Trophoblast cell (in vitro differentiated cells and primary cell): ENCODE measurements around the gene FUT3.

Experiments used
- DNase-seq, 2 donors: peaks; one replicate each; pipeline ENCODE4 v3.0.0-alpha.2; 2016
- H2AFZ ChIP-seq: 2 replicates; pipeline ENCODE4 v1.6.1; 2013; ENCODE audit warnings: low read length, moderate library complexity, mild to moderate bottlenecking; ENCODE audit not compliant: insufficient read depth, poor library complexity
- H2AK5ac ChIP-seq: 2 replicates; pipeline ENCODE4 v1.6.1; 2013; ENCODE audit warnings: mild to moderate bottlenecking, low read length
- H2BK120ac ChIP-seq: 2 replicates; pipeline ENCODE4 v1.6.1; 2013; ENCODE audit warnings: low read length, mild to moderate bottlenecking, moderate library complexity; ENCODE audit not compliant: insufficient read depth, poor library complexity
- H2BK12ac ChIP-seq: 2 replicates; pipeline ENCODE4 v1.6.1; 2013; ENCODE audit warnings: mild to moderate bottlenecking, low read length, moderate library complexity
- H2BK5ac ChIP-seq: 2 replicates; pipeline ENCODE4 v1.6.1; 2013; ENCODE audit warnings: low read length, low read depth, moderate library complexity, mild to moderate bottlenecking; ENCODE audit not compliant: poor library complexity
- H3K14ac ChIP-seq: 2 replicates; pipeline ENCODE4 v1.6.1; 2013; ENCODE audit warnings: mild to moderate bottlenecking, low read length
- H3K18ac ChIP-seq: 2 replicates; pipeline ENCODE4 v1.6.1; 2013; ENCODE audit warnings: mild to moderate bottlenecking, low read length
- H3K23ac ChIP-seq: 2 replicates; pipeline ENCODE4 v1.6.1; 2013; ENCODE audit warnings: low read length
- H3K27ac ChIP-seq: 2 replicates; pipeline ENCODE4 v1.5.1; 2013; ENCODE audit warnings: low read depth, mild to moderate bottlenecking, inconsistent platforms, low read length, moderate library complexity
- H3K27me3 ChIP-seq: 2 replicates; pipeline ENCODE4 v1.6.1; 2013; ENCODE audit warnings: inconsistent platforms, mild to moderate bottlenecking, low read length, moderate library complexity; ENCODE audit not compliant: insufficient read depth
- H3K36me3 ChIP-seq, 2 experiments: 1 replicate in 1 of 2; 2 replicates in 1 of 2; pipeline ENCODE4 v1.6.1; 2013; ENCODE audit warnings: low read length in 2 of 2, mild to moderate bottlenecking in 2 of 2, moderate library complexity in 1 of 2; ENCODE audit not compliant: insufficient read depth in 2 of 2, control insufficient read depth in 1 of 2
- H3K4ac ChIP-seq: 2 replicates; pipeline ENCODE4 v1.6.1; 2013; ENCODE audit warnings: low read depth, mild to moderate bottlenecking, low read length, moderate library complexity
- H3K4me1 ChIP-seq, 2 experiments: 1 replicate in 1 of 2; 2 replicates in 1 of 2; pipeline ENCODE4 v1.6.1; 2013; ENCODE audit warnings: low read length in 2 of 2, mild to moderate bottlenecking in 2 of 2, moderate library complexity in 1 of 2; ENCODE audit not compliant: insufficient read depth in 2 of 2, control insufficient read depth in 1 of 2
- H3K4me2 ChIP-seq: 2 replicates; pipeline ENCODE4 v1.6.1; 2013; ENCODE audit warnings: inconsistent platforms, mild to moderate bottlenecking, low read length, moderate library complexity
- H3K4me3 ChIP-seq: 2 replicates; pipeline ENCODE4 v1.5.1; 2013; ENCODE audit warnings: mild to moderate bottlenecking, low read depth, low read length, inconsistent platforms
- H3K79me1 ChIP-seq: one replicate; pipeline ENCODE4 v1.6.1; 2013; ENCODE audit warnings: low read length
- H3K79me2 ChIP-seq: 2 replicates; pipeline ENCODE4 v1.6.1; 2013; ENCODE audit warnings: low read length, mild to moderate bottlenecking; ENCODE audit not compliant: control insufficient read depth, insufficient read depth, poor library complexity
- H3K9ac ChIP-seq: 2 replicates; pipeline ENCODE4 v1.6.1; 2013; ENCODE audit warnings: mild to moderate bottlenecking, low read length
- H3K9me3 ChIP-seq: 2 replicates; pipeline ENCODE4 v1.6.1; 2013; ENCODE audit warnings: low read depth, mild to moderate bottlenecking, control low read depth, inconsistent platforms, low read length; ENCODE audit not compliant: insufficient read depth
- H4K12ac ChIP-seq: 2 replicates; pipeline ENCODE4 v1.6.1; 2013; ENCODE audit warnings: low read depth, mild to moderate bottlenecking, low read length, moderate library complexity
- H4K8ac ChIP-seq: 2 replicates; pipeline ENCODE4 v1.6.1; 2013; ENCODE audit warnings: low read depth, mild to moderate bottlenecking, low read length, moderate library complexity
- H4K91ac ChIP-seq: one replicate; pipeline ENCODE4 v1.6.1; 2013; ENCODE audit warnings: low read depth, mild to moderate bottlenecking, low read length, moderate library complexity
- WGBS: extraction: QIAGEN DNeasy Blood & Tissue Kit; methylation state at CpG from one replicate; pipeline ENCODE4 v1.1.7; 2013; ENCODE audit warnings: missing lambda C conversion rate; ENCODE audit not compliant: insufficient read length, insufficient coverage; ENCODE audit errors: extremely low coverage; 5-methylcytosine and 5-hydroxymethylcytosine counted together

FUT3 gene

GRCh38 chr19:5896365-5897076 lies 45.3 kb upstream of the FUT3 start:
- H3K18ac ChIP-seq, result no peak overlapping the region
- no peaks in the 10 kb centered on the region for H3K79me1 ChIP-seq
- H3K4me1 ChIP-seq, result peaks cover 0 to 2% of the 10 kb centered on the region in 2 experiments
- DNase-seq, result no peak
- no peak overlapping the region for H3K4me3 ChIP-seq
- H3K9ac ChIP-seq, result no peak overlapping the region
- H2AFZ ChIP-seq, result no peak overlapping the region
- no peak overlapping the region for H2BK120ac ChIP-seq
- H3K36me3 ChIP-seq, result peaks cover 41 to 45% of the 10 kb centered on the region in 2 experiments
- no peak overlapping the region for H3K4me2 ChIP-seq
- H3K4ac ChIP-seq, result no peak overlapping the region
- H4K8ac ChIP-seq, result no peak overlapping the region
- no peak overlapping the region for H2BK12ac ChIP-seq
- no peak overlapping the region for H4K12ac ChIP-seq
- no peak overlapping the region for H4K91ac ChIP-seq
- no peak overlapping the region for H3K27ac ChIP-seq
- peaks cover 3% of the 10 kb centered on the region for H3K79me2 ChIP-seq
- no peaks in the 10 kb centered on the region for H3K27me3 ChIP-seq
- H3K14ac ChIP-seq, result no peak overlapping the region
- H3K9me3 ChIP-seq, result peaks cover 7% of the 10 kb centered on the region
- no peak overlapping the region for H2BK5ac ChIP-seq
- WGBS, result no CpG with 5 or more reads among the region's 29 CpGs
- H3K23ac ChIP-seq, result no peak overlapping the region
- H2AK5ac ChIP-seq, result no peak overlapping the region

GRCh38 chr19:5895890-5896289 lies 44.6 kb upstream of the FUT3 start:
- no peak overlapping the region for H3K14ac ChIP-seq
- peaks cover 3% of the 10 kb centered on the region for H3K79me2 ChIP-seq
- H3K9ac ChIP-seq, result no peak overlapping the region
- H3K79me1 ChIP-seq, result no peaks in the 10 kb centered on the region
- H3K4ac ChIP-seq, result no peak overlapping the region
- WGBS, result no CpG with 5 or more reads among the region's 8 CpGs
- peaks cover 7% of the 10 kb centered on the region for H3K9me3 ChIP-seq
- no peak overlapping the region for H2BK120ac ChIP-seq
- H3K36me3 ChIP-seq, result peaks cover 41 to 42% of the 10 kb centered on the region in 2 experiments
- no peak overlapping the region for H3K4me2 ChIP-seq
- no peak overlapping the region for H3K18ac ChIP-seq
- no peak overlapping the region for H2BK5ac ChIP-seq
- no peak overlapping the region for H4K91ac ChIP-seq
- H3K27me3 ChIP-seq, result no peaks in the 10 kb centered on the region
- no peak overlapping the region for H3K23ac ChIP-seq
- DNase-seq, result no peak
- no peak overlapping the region for H4K8ac ChIP-seq
- no peak overlapping the region for H3K27ac ChIP-seq
- H2AFZ ChIP-seq, result no peak overlapping the region
- peaks cover 0 to 2% of the 10 kb centered on the region in 2 experiments for H3K4me1 ChIP-seq
- H2AK5ac ChIP-seq, result no peak overlapping the region
- H3K4me3 ChIP-seq, result no peak overlapping the region
- no peak overlapping the region for H2BK12ac ChIP-seq
- no peak overlapping the region for H4K12ac ChIP-seq

- Histone ChIP-seq H3K4me2 (no peak overlapping the region), H3K4me1 (peaks cover 0 to 2% of the 10 kb centered on the region in 2 experiments), H3K9me3 (peaks cover 7% of the 10 kb centered on the region), H3K79me2 (peaks cover 3% of the 10 kb centered on the region), H2AK5ac (no peak overlapping the region), H3K14ac (no peak overlapping the region), H4K91ac (no peak overlapping the region), H3K27me3 (no peaks in the 10 kb centered on the region), H2BK5ac (no peak overlapping the region), H3K27ac (no peak overlapping the region), H3K79me1 (no peaks in the 10 kb centered on the region), H3K18ac (no peak overlapping the region), H2AFZ (no peak overlapping the region), H2BK12ac (no peak overlapping the region), H3K9ac (no peak overlapping the region), H3K23ac (no peak overlapping the region), H3K4ac (no peak overlapping the region), H3K36me3 (peaks cover 40% of the 10 kb centered on the region in 2 experiments), H4K8ac (no peak overlapping the region), H2BK120ac (no peak overlapping the region), H3K4me3 (no peak overlapping the region), H4K12ac (no peak overlapping the region)
- no peak for DNase-seq
- WGBS, result no CpG with 5 or more reads among the region's 15 CpGs
Observed at GRCh38 chr19:5895409-5895808, 44.2 kb upstream of the FUT3 start.

GRCh38 chr19:5894704-5895349 lies 43.6 kb upstream of the FUT3 start:
- no CpG with 5 or more reads among the region's 28 CpGs for WGBS
- peak in 1 of 2 donors; percentile 25 for DNase-seq
- no peak overlapping the region for H4K8ac ChIP-seq

More at GRCh38 chr19:5894704-5895349, 43.6 kb upstream of the FUT3 start:
- no peak overlapping the region for H3K14ac ChIP-seq
- no peak overlapping the region for H3K18ac ChIP-seq
- no peak overlapping the region for H3K27ac ChIP-seq
- H4K12ac ChIP-seq, result no peak overlapping the region
- H3K9me3 ChIP-seq, result peaks cover 7% of the 10 kb centered on the region
- H3K4me2 ChIP-seq, result no peak overlapping the region
- H3K4me3 ChIP-seq, result no peak overlapping the region
- H3K27me3 ChIP-seq, result no peaks in the 10 kb centered on the region
- H2AFZ ChIP-seq, result no peak overlapping the region
- no peak overlapping the region for H2BK12ac ChIP-seq
- no peak overlapping the region for H4K91ac ChIP-seq
- no peak overlapping the region for H2BK5ac ChIP-seq
- no peak overlapping the region for H3K9ac ChIP-seq
- peaks cover 0 to 2% of the 10 kb centered on the region in 2 experiments for H3K4me1 ChIP-seq
- peaks cover 2% of the 10 kb centered on the region for H3K79me2 ChIP-seq
- peaks cover 34 to 36% of the 10 kb centered on the region in 2 experiments for H3K36me3 ChIP-seq
- no peaks in the 10 kb centered on the region for H3K79me1 ChIP-seq
- H2AK5ac ChIP-seq, result no peak overlapping the region
- H3K23ac ChIP-seq, result no peak overlapping the region
- no peak overlapping the region for H2BK120ac ChIP-seq
- H3K4ac ChIP-seq, result no peak overlapping the region
